ENCODE data around the gene SLC9A2.

Gene SLC9A2

DNA sequence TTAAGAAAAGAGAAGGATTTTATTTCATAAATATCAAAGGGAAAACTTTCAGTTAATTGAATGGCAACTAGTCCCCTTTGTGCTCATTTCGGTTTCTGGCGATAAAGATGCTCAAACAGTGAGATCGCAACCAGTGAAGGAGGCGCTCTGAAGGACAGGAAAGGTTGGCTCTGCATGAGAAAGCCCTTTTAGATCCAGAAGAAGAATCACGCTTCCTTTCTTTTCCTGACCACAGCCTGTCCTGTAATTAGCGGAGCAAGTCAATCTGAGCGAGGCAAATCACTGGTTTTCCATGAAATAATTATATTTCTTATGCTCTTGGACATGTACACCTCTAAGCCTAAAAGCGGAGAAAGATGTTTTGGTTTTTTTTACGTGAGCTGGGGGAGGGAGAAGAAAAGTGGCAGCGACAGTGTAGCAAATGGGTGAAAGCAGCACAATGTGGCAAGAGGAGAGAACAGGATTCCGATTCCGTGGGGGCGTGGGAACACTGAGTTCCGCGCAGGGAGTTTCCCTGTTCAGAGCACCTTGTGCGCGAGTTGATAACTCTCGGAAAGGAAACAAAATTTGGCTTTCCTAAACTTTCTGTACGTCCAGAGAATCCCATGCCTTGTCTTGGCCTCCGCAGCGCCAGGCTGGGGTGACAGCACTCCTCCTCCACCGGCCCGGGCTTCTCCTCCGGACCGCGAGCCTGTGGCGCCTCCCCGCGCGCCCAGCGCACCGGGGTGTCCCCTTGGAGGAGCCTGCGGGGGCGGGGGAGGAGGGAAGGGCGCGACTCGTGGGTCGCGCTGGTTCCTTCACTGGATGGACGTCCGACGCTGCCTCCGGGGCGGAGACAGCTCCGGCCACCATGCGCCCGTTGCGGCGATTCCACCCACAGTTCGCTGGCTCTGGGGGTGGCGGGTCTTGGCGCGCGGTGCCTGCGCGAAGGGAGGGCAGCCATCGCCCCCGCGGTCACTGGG lies 620 bp upstream of the SLC9A2 start:
- DNase-seq: no peak

DNA sequence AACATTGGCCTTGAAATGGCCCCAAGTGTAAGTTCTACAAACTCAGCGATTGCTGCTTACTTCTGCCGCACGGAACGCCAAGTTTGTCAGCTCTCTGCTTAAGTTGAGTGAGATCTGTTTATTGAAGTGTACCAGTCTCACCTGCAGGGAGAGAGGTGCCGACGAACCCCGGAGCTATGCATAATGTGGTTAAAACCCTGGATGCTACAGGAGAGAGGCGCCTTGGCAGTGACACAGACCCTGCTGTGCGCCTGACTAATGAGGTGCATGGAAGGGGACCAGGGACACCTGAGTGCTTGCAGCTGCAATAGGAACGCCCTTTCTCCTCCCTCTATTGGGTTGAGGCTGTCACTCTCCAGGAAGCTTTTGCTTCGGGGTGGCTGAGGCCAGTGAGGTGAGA lies 979 bp downstream of the SLC9A2 start:
- no peak for DNase-seq

DNA sequence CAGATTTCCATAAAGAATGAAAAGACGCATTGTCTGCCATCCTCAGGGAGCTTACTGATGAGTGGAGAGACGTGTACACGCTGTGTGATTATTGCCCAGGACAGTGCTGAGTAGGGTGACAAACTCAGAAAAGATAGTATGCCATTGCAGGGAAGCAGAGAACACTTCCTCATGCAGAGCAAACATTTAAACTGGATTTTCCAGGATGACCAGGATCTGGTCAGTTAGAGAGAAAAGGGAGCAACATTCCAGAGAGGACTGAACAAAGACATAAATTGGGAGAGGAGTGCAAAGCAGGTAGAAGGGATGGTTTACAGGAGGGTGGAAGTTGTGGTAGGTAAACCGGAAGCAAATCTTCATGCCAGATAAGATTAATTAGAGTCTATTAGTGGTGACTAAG lies 2.3 kb downstream of the SLC9A2 start:
- DNase-seq: no peak

- DNase-seq: no peak
Observed at GRCh38 chr2:102622646-102623045, 3.3 kb downstream of the SLC9A2 start.

- DNase-seq: no peak
Observed at GRCh38 chr2:102630458-102630857, 11.1 kb downstream of the SLC9A2 start.

GRCh38 chr2:102632380-102633175 lies 13.2 kb downstream of the SLC9A2 start:
- no peak for DNase-seq

DNA sequence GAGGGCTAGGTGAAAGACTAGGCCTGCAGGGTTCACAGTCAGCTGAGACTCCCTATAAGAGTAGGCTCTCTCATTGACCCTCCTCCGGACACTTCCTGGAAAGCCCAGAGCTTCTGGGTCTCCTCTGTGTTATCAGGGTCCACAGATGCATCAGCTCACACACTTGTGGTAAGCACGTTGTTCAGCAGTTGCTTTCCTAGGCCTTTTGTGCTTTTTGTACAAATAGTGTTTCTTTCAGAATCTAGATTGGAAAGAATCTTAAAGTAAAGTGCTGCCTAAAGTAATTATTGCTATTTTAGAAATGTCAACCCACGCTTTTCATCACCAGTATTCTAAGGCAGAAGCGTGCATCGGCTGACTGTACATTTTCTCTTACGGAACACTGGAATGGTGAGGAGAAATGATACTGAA lies 15.5 kb downstream of the SLC9A2 start:
- DNase-seq: no peak

- no peak for DNase-seq
Observed at GRCh38 chr2:102635317-102635716, 16.0 kb downstream of the SLC9A2 start.

GRCh38 chr2:102636283-102636907 lies 17.0 kb downstream of the SLC9A2 start:
- no peak for DNase-seq

- DNase-seq: no peak
Observed at GRCh38 chr2:102637358-102637757, 18.0 kb downstream of the SLC9A2 start.

GRCh38 chr2:102639429-102639828 lies 20.1 kb downstream of the SLC9A2 start:
- no peak for DNase-seq

DNA sequence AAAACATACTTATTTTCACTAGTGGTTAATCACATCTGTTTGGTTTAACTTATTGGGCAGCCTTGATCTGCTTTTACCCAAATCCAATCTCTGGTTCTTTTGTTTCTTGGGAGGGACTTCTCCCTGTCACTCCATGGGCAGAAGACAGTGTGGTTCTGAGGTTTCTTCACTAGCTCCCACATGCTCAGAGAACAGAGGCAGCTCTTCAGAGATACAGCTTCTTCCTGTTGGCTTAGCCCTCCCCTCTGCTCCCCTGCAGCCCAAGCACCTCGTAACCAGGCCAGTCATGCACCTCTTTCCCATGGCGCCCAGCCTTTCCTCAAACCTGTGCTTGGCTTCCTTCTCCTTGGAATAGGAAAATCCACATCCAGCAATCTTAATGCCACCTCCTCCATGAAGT lies 32.8 kb downstream of the SLC9A2 start:
- no peak for DNase-seq

DNA sequence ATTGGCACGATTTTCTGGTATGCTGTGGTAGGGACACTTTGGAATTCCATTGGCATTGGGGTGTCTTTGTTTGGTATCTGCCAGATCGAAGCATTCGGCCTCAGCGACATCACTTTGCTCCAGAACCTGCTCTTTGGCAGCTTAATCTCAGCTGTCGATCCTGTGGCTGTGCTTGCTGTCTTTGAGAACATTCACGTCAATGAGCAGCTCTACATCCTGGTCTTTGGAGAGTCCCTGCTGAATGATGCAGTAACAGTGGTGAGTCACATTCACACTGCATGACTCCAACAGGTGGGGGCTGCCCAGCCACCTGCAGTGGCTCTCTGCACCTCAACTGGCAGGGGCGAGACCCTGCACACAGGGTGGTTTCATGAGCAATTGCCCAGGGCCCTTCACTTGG lies 38.4 kb downstream of the SLC9A2 start:
- DNase-seq: no peak

- no peak for DNase-seq
Observed at GRCh38 chr2:102660070-102660469, 40.7 kb downstream of the SLC9A2 start.

GRCh38 chr2:102660574-102660973 lies 41.2 kb downstream of the SLC9A2 start:
- DNase-seq: no peak

GRCh38 chr2:102661846-102662245 lies 42.5 kb downstream of the SLC9A2 start:
- DNase-seq: no peak

DNA sequence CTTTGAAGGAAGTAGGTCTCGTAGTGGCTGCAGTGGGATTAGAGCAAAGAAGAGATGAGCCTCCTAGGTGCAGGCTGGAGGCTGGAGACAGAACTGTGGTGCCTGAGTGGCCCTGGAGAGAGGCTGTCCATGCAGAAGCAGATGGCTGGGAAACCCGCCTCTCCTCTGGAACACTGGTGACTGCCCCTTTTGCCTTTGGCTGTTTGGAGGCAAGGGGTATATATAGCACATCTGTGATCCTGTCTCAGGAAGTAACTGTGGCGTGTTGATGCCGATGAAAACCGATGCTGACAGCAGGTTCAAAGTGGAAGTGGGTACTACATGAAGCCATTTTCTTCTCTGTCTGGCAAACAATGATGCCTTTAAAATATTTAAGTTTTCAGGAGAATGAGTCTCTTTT lies 43.5 kb downstream of the SLC9A2 start:
- DNase-seq: no peak

- DNase-seq: no peak
Observed at GRCh38 chr2:102663381-102663780, 44.0 kb downstream of the SLC9A2 start.

- no peak for DNase-seq
Observed at GRCh38 chr2:102664471-102664909, 45.1 kb downstream of the SLC9A2 start.

DNA sequence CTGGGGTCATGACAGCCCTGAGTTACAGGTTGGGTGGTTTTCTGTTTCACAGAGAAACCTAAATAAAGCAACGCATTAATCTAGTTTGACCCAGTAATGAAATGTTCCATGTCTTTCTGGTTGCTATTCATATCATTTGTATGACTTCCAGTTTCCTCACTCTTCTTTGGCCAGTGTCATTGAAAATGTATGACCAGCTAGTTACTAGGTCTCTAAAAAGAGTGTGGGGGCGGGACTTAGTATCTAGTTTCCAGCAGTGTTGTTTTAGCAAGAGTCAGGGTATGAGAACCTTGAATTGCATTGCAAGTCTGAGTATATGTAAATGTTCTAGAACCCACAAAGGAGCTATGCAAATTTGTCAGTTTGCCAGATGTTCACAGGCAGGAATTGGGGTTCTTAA lies 47.7 kb downstream of the SLC9A2 start:
- DNase-seq: no peak

DNA sequence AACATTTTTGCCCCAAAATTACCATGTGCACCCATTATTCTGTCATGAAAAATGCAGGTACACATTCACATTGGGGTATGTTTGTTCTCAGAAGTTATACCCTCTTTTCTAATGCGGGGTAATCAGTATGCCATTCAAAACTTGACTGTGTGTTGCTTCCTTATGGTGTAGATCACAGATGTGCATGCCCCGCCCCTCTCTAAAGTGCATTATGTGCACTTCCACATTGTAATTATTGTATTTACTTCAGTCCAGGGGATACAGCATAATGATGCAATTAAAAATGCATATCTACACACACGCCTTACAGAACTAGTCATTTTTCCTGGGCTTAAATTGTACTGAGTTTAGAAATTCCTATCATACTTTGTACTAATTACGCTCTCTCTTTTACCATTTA lies 48.8 kb downstream of the SLC9A2 start:
- DNase-seq: no peak

DNA sequence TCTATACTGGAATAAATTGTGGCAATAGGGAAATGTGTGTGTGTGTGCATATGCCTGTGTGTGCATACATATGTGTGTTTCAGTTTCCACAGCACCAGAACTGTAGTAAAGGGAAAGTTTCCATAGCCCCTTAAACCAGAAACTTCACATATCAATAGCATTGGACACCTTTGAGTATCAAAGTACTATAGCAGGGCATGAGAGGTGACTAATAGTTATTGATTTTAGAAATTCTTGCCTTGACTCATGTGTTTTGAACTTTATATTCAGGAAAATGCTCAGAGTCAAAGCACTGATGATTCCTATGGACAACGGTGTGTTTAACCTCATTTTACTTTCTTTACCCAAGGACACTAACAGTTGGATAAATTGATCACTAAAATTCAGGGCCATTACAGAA lies 50.0 kb downstream of the SLC9A2 start:
- no peak for DNase-seq

DNA sequence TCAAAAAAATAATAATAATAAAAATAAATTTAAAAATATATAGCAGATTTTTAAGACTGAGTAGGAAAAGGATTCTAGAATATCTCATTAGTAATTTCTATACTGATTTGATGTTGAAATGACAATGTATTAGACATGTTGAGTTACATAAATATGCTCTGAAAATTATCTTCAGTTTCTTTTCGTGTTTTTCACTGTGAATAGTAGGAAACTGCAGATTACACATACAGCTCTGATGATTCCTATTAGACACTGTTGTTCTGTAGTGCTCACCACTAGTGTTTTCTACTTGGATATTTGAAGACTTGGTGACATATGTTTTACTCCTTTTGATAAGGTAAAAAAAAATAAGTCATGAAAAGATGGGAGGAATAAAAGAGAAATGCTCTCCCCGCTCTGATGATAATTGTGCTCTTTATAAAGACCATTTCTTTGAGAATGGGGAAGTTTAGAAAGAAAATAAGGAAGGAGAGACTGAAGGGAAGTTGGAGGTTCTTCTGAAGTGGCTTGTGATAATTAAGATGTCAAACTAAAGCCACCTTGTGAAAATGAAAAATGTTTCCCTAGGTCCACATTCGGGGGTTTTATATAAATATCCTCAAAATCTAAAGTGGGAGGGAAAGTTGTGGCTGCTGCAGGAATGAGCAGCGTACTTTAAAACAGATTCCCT lies 52.9 kb downstream of the SLC9A2 start:
- no peak for DNase-seq

Measured in NCI-H2107 (cell line).